GM12874 (cell line): Measurements from ENCODE around the gene DAND5.

ENCODE experiments used
- TF ChIP-seq, protein P1 (sequence below): IDR thresholded peaks from 2 replicates; pipeline ENCODE4 v1.5.1; 2011; ENCODE audit warnings: low read depth, mild to moderate bottlenecking, control low read depth, low read length, moderate library complexity; ENCODE audit not compliant: insufficient read depth

The DAND5 gene

DNA sequence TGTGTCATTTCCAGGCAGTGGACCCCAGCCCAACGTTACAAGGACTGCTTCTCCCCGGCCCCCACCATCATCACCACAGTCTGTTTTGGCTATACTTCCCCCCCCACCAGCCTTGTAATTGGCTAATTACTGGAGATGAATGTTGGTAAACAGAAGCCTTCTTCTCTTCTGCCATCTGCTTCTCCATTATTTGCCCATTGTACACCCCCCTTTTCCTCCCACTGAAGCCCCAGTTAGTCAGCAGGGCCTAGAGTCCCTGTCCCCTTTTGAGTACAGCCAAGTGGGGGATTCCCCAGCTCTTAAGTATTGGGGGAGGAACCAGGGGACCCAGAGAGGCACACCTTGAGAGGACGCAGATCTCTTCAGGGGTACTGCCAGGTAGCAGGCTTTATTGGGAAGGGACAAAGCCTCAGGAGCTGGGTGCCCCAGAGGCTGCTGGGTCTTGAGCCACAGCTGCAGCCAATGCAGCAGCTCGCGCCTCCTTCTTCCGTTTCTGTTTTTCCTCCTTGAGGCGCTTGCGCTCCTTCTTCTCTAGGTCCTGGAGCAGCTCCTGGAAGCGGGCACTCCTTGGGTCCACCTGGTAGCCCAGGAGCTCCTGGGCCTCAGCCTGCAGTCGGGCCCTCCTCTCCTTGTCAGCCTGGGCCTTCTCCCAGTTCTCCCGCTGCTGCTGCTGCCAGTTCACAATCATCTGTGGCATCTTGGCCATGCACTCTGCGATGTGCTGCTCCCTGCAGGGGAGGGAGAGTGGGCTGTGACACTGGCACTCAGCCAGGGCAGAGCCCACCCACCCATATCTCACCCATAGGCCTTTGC is 15.4 kb upstream of the DAND5 start:
- TF ChIP-seq, protein P1, sequence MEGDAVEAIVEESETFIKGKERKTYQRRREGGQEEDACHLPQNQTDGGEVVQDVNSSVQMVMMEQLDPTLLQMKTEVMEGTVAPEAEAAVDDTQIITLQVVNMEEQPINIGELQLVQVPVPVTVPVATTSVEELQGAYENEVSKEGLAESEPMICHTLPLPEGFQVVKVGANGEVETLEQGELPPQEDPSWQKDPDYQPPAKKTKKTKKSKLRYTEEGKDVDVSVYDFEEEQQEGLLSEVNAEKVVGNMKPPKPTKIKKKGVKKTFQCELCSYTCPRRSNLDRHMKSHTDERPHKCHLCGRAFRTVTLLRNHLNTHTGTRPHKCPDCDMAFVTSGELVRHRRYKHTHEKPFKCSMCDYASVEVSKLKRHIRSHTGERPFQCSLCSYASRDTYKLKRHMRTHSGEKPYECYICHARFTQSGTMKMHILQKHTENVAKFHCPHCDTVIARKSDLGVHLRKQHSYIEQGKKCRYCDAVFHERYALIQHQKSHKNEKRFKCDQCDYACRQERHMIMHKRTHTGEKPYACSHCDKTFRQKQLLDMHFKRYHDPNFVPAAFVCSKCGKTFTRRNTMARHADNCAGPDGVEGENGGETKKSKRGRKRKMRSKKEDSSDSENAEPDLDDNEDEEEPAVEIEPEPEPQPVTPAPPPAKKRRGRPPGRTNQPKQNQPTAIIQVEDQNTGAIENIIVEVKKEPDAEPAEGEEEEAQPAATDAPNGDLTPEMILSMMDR = no peak

- TF ChIP-seq, protein P1 = no peak
Observed at GRCh38 chr19:12954612-12954962, 14.8 kb upstream of the DAND5 start.

GRCh38 chr19:12955996-12956395 is 13.4 kb upstream of the DAND5 start:
- TF ChIP-seq, protein P1 = no peak

GRCh38 chr19:12956446-12957388 is 12.7 kb upstream of the DAND5 start, which contains the start of gene GADD45GIP1:
TSS of gene GADD45GIP1 (minus strand) at chr19:12957223. CDS start at chr19:12957212, 11 bp downstream.
- TF ChIP-seq, protein P1 = no peak

DNA sequence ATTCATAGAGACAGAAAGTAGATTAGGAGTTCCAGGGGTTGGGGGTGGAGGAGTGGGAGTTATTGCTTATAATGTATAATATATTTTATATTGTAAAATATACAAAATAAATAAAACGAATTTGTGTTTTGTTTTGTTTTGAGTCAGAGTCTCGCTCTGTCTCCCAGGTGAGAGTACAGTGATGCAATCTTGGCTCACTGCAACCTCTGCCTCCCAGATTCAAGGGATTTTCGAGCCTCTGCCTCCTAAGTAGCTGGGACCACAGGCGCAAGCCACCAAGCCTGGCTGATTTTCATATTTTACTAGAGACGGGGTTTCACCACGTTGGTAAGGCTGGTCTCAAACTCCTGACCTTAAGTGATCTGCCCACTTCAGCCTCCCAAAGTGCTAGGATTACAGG is 9.9 kb upstream of the DAND5 start:
- TF ChIP-seq, protein P1 = no peak

- TF ChIP-seq, protein P1 = peak; percentile 99
Observed at GRCh38 chr19:12965017-12965811, 4.2 kb upstream of the DAND5 start.

- TF ChIP-seq, protein P1 = no peak
Observed at GRCh38 chr19:12965812-12966135, 3.6 kb upstream of the DAND5 start.
